Smooth muscle cell of the brain vasculature (primary cell): ENCODE results near the gene IL22RA1.
A peak's percentile ranks its signal among the peaks of the same experiment; 100 is the strongest.

Experiments
- DNase-seq: peaks from one replicate; pipeline ENCODE4 v3.0.0-alpha.2; 2012; ENCODE audit warnings: low read depth, low spot score

Gene IL22RA1

GRCh38 chr1:24075590-24075854 lies 67.4 kb downstream of the IL22RA1 start:
- no peak for DNase-seq

GRCh38 chr1:24074817-24075589 lies 67.9 kb downstream of the IL22RA1 start:
- DNase-seq: no peak

GRCh38 chr1:24074196-24074595 lies 68.7 kb downstream of the IL22RA1 start:
- DNase-seq: no peak

- DNase-seq: no peak
Measured at GRCh38 chr1:24071941-24072340, 71.0 kb downstream of the IL22RA1 start.

GRCh38 chr1:24070821-24071393 lies 72.0 kb downstream of the IL22RA1 start:
- DNase-seq: peak; percentile 33

GRCh38 chr1:24069817-24070216 lies 73.1 kb downstream of the IL22RA1 start:
- no peak for DNase-seq
